Heart right ventricle (tissue), 16 donors: ENCODE measurements around the gene ACTR5. TPM values are rescaled to one million over a fixed set of nuclear protein-coding genes. Genes with fewer than 3 reads are reported as not detected.

Source experiments
- ATAC-seq, 8 donors: fragments of 200-7000 bp; cut with Tn5 transposase; one replicate each; pipeline ENCODE4 v1.9.1; 2020; ENCODE audit warnings: mild to moderate bottlenecking in 8 of 8, moderate library complexity in 8 of 8, moderate number of reproducible peaks in 1 of 8
- DNase-seq, 2 donors: peaks; one replicate each; pipeline ENCODE4 v3.0.0-alpha.2; 2020
- H3K27ac ChIP-seq, 10 donors: fragments of 200-600 bp; sonication (generic) in 2 of 10; one replicate each; pipeline versions ENCODE4 v1.5.0 to v1.8.0; 2020 to 2022; ENCODE audit warnings: mild to moderate bottlenecking in 3 of 10
- H3K27me3 ChIP-seq, 7 donors: fragments of 200-600 bp; one replicate each; pipeline ENCODE4 v1.8.0; 2021 to 2022; ENCODE audit warnings: mild to moderate bottlenecking in 2 of 7
- H3K36me3 ChIP-seq, 9 donors: fragments of 200-600 bp; sonication (generic) in 1 of 9; one replicate each; pipeline versions ENCODE4 v1.5.0 to v1.8.0; 2020 to 2022; ENCODE audit warnings: mild to moderate bottlenecking in 2 of 9
- H3K4me1 ChIP-seq, 9 donors: fragments of 200-600 bp; sonication (generic) in 1 of 9; one replicate each; pipeline versions ENCODE4 v1.5.0 to v1.8.0; 2020 to 2022; ENCODE audit warnings: mild to moderate bottlenecking in 4 of 9
- H3K4me3 ChIP-seq, 10 donors: fragments of 200-600 bp; sonication (generic) in 2 of 10; one replicate each; pipeline versions ENCODE4 v1.5.0 to v1.8.0; 2020 to 2022; ENCODE audit warnings: mild to moderate bottlenecking in 7 of 10, moderate library complexity in 2 of 10
- H3K9me3 ChIP-seq, 11 donors: fragments of 200-600 bp in 10 of 11; sonication (generic) in 2 of 11; one replicate each; pipeline versions ENCODE4 v1.5.0 to v1.8.0; 2013 to 2022; ENCODE audit warnings: mild to moderate bottlenecking in 2 of 11, control low read depth in 1 of 11, moderate library complexity in 1 of 11
- WGBS, 2 donors: extraction: QIAGEN DNeasy Blood & Tissue Kit; methylation state at CpG; one replicate each; pipeline ENCODE4 v1.1.7; 2013; ENCODE audit warnings: inconsistent platforms in 1 of 2; 5-methylcytosine and 5-hydroxymethylcytosine counted together
- intact Hi-C, 10 donors: fragments of 100-400 bp; cut with DNase I; formaldehyde crosslinking; loops; one replicate each; pipeline versions ENCODE4 v1.11.1 to v1.14.2; 2022
- polyA plus RNA-seq, 2 donors: library from polyadenylated mRNA; stranded (reverse); fragments of 200-250 nt; gene quantifications; one replicate each; pipeline ENCODE4 v1.2.3, GENCODE V29; 2013
- total RNA-seq, 10 donors: library from RNA; stranded (reverse); fragmentation: NEBNext Ultra II Directional in 3 of 10; extraction: Animal tissue kit (Norgen Biotek cat#: 25700) in 3 of 10; gene quantifications; one replicate each; pipeline versions ENCODE4 v1.2.1 to v1.2.4, GENCODE V29; 2021 to 2023
- TF ChIP-seq, protein P1 (sequence below), 9 donors: fragments of 200-600 bp; sonication (generic) in 2 of 9; IDR thresholded peaks; one replicate each; pipeline versions ENCODE4 v1.5.0 to v1.8.0; 2021 to 2022; ENCODE audit warnings: antibody characterized with exemption in 9 of 9, mild to moderate bottlenecking in 5 of 9, moderate library complexity in 1 of 9
- donor health status: Arrhythmogenic right ventricular cardiomyopathy.
- donor health status: ischemic (EF 13 %, LVEDD 7.1; RV severe dilation, severe dysfunction).
- donor health status: healthy with polysubstance abuse.
- donor health status: DM: no; HTN: yes; CAD: no.
- donor health status: DM: no; HTN: no; CAD: no.
- donor health status: ischemic (EF 25% LVEDD 6.9; RV normal size, moderate dysfunction).
- donor health status: ischemic (EF 25% LVEDD 5.7; RV mildly dilated, moderate dysfunction).
- donor health status: healthy.
- donor health status: DM: yes; HTN: yes; CAD: no.
- donor health status: Ischemic cardiomyopathy.
- donor health status: ischemic (EF 35%, LVEDD 5.7; RV mildly dilated, moderate dysfunction).
- donor health status: nonischemic (EF 11% LVEDD 7.7; RV severe dilation, severe dysfunction).
- donor health status: DM: yes; HTN: yes; CAD: no.
- donor health status: PGD.
- donor health status: ischemic (EF 29% LVEDD 5.4; RV normal size, mild dysfunction).
- donor health status: nonischemic (EF 23%, LVEDD 6.1; RV moderate dilation, normal function).

Gene ACTR5
- total and polyA plus RNA-seq, 12 donors = 1.5 to 5.4 (median 2.8) TPM

DNA sequence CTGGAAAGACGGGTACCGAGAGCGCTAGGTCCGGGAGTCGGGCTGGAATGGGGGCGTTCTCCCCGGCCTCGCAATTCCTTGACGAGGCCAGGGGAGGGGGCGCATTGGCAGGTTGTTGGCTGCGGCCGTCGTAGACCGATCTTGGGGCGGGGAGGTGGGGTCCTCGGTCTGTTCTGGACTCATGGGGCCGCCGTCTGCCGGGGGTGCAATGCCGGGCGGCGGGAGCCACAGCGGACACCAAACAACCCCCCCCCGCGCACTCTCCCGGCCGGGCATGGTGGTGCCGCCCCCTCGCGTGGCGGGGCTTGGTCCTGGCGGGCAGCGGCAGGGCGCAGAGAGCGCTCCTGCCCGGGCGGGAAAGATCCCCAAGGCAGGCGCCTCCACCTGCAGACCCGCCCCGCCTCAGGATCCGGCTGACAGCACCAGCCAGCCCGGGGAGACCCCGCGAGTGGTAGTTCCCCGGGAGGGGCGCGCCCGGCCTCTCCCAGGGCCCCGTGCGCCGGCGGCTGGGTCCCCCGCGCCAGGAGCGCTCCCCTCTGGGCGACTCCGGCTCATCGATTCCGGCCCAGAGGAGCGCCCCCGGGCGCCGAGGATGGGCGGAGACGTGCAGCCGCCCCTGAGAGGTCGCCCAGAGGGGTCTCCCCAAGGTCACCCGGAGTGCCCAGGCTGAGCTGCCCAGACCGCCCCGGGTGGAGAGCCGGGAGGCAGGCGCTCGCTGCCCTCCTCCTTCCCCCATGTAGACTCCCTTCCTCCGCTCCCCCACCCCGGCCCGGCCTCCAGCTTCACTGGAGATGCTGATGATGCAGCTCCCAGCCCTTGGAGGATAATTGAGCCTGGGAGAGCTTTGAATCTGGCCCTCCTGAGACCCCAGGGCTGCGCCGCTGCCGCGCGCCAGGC is 57.9 kb downstream of the ACTR5 start:
- peaks cover 10 to 46% (median 28%) of the 10 kb centered on the region in 7 donors for H3K27me3 ChIP-seq
- DNase-seq = peak in 1 of 2 donors; percentile 28
- intact Hi-C loops = loop anchor here in 4 of 10 donors (5.0 to 10.0 kb wide), 4 partner anchors 69 to 89 kb away; no protein-coding TSS in a partner anchor
- peaks cover 4 to 80% (median 47%) of the 10 kb centered on the region in 9 donors for H3K4me1 ChIP-seq
- TF ChIP-seq, protein P1, sequence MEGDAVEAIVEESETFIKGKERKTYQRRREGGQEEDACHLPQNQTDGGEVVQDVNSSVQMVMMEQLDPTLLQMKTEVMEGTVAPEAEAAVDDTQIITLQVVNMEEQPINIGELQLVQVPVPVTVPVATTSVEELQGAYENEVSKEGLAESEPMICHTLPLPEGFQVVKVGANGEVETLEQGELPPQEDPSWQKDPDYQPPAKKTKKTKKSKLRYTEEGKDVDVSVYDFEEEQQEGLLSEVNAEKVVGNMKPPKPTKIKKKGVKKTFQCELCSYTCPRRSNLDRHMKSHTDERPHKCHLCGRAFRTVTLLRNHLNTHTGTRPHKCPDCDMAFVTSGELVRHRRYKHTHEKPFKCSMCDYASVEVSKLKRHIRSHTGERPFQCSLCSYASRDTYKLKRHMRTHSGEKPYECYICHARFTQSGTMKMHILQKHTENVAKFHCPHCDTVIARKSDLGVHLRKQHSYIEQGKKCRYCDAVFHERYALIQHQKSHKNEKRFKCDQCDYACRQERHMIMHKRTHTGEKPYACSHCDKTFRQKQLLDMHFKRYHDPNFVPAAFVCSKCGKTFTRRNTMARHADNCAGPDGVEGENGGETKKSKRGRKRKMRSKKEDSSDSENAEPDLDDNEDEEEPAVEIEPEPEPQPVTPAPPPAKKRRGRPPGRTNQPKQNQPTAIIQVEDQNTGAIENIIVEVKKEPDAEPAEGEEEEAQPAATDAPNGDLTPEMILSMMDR (IDR thresholded peaks at IDR 0.05) = peak in 1 of 9 donors; percentile 4
- H3K4me3 ChIP-seq = peak overlapping the region; percentile 65 to 84 (median 80)
- H3K36me3 ChIP-seq = peaks cover 0 to 8% (median 0%) of the 10 kb centered on the region in 9 donors
- no peaks in the 10 kb centered on the region for H3K9me3 ChIP-seq
- WGBS, 2 donors = 0 to 1% methylated on average over 67 to 81 of the region's 81 CpGs
- peak overlapping the region; percentile 79 to 93 (median 88) for H3K27ac ChIP-seq
- ATAC-seq = peak; percentile 7 to 72 (median 36)

DNA sequence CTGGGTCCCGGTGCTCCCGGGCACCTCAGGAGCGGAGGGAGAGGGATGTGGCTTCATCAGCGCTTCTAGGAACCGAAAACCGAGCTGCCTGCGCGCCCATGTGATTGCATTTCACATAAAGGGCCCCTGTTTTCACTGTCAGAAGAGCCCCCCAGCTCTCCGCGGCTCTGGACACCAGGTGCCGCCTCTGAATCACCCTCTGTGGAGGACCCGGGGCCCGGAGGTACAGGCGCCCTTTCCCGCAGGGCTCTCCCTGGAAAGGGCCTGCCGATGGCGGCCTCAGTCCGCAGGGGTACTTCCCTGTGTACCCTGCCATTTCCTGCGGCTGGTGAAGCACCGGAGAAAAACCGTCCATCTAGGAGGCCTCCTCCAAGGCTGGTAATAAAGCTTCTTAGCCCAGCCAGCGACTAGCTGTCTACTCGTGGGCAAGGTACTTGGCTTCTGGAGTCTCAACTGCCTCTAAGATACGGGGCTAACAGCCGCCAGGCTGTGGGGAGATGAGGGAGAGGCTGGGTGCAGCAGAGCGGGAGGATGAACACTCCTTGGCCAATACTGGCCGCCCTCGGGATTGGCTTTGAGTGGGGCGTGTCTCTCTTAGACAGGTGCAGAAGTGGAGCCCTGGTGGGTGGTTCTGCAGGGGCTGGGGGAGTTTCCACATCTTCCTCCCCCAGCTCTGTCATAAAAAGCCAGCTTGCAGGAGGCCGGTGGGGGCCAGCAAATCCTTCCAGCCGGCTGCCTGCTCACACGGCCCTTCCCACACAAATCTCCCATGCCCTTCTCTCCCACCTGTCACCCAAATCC is 58.8 kb downstream of the ACTR5 start:
- intact Hi-C loops = loop anchor here in 4 of 10 donors (5.0 to 10.0 kb wide), 4 partner anchors 68 to 88 kb away; no protein-coding TSS in a partner anchor
- H3K4me3 ChIP-seq = peak overlapping the region; percentile 65 to 84 (median 80)
- DNase-seq (no peak), ATAC-seq (peak in 1 of 8 donors; percentile 6)
- H3K36me3 ChIP-seq = peaks cover 0 to 8% (median 0%) of the 10 kb centered on the region in 9 donors
- peaks cover 4 to 89% (median 55%) of the 10 kb centered on the region in 9 donors for H3K4me1 ChIP-seq
- WGBS, 2 donors = 12 to 14% methylated on average over 32 of the region's 32 CpGs
- peaks cover 10 to 46% (median 28%) of the 10 kb centered on the region in 7 donors for H3K27me3 ChIP-seq
- no peaks in the 10 kb centered on the region for H3K9me3 ChIP-seq
- TF ChIP-seq, protein P1 (IDR thresholded peaks at IDR 0.05) = no peak
- peak overlapping the region in 9 of 10 donors; percentile 79 to 93 (median 87) for H3K27ac ChIP-seq

DNA sequence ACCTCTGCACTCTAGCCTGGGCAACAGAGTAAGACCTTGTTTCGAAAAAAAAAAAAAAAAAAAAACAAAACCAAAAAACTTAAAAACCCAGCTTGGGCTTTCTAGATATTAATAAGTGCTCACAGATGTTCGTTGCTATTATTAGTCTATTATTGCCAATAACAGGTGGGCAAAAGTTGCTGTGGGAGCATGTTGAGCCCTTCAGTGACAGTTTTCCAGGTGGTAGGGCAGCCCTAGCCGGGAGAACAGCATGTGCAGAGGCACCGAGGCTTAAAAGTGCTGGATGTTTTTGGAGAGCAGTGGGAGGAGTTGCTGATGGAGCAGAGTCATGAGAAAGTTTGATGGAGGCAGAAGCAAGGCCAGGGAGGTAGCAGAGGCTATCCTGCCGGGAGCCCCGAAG is 61.7 kb downstream of the ACTR5 start:
- Histone ChIP-seq H3K9me3 (no peaks in the 10 kb centered on the region), H3K27me3 (peaks cover 10 to 46% (median 28%) of the 10 kb centered on the region in 7 donors), H3K4me1 (peaks cover 4 to 93% (median 62%) of the 10 kb centered on the region in 9 donors), H3K4me3 (no peak overlapping the region), H3K36me3 (peaks cover 0 to 8% (median 0%) of the 10 kb centered on the region in 9 donors), H3K27ac (peak overlapping the region in 1 of 10 donors; percentile 93)
- TF ChIP-seq, protein P1 (IDR thresholded peaks at IDR 0.05) = no peak
- ATAC-seq = no peak
- intact Hi-C loops = loop anchor here in 4 of 10 donors (5.0 to 10.0 kb wide), 4 partner anchors 65 to 85 kb away; no protein-coding TSS in a partner anchor
- no peak for DNase-seq
- 52 to 55% methylated on average over 6 of the region's 6 CpGs for WGBS, 2 donors
